NCI-H1930 (cell line): ENCODE measurements around the gene ANKDD1B.
A peak's percentile ranks its signal among the peaks of the same experiment; 100 is the strongest.

Experiments used
- DNase-seq, 2 experiments: peaks; one replicate each; lab custom pipeline; 2025; lab: John Stamatoyannopoulos, UW

The ANKDD1B gene

DNA sequence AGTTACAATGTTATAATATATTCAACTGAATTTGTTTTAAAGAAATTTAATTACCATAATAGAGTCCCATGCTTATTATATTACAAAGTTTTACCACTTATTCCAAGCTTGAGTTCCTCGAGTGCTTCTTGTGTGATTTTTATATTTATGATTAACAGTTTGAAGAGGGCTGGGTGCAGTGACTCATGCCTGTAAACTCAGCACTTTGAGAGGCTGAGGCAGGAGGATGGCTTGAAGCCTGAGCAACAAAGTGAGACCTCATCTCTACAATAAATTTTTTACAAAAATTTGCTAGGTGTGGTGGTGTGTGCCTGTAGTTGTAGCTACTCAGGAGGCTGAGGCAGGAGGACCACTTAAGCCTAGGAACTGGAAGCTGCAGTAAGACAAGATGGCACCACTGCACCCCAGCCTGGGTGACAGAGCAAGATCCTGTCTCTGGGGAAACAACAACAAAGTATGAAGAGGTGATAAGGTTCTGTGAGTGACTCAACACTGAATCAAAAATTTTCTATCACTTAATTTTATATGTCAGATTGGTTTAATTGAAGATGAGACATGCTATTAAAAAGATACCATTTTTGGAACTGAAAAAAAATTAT is 96.8 kb downstream of the ANKDD1B start:
- no peak for DNase-seq

DNA sequence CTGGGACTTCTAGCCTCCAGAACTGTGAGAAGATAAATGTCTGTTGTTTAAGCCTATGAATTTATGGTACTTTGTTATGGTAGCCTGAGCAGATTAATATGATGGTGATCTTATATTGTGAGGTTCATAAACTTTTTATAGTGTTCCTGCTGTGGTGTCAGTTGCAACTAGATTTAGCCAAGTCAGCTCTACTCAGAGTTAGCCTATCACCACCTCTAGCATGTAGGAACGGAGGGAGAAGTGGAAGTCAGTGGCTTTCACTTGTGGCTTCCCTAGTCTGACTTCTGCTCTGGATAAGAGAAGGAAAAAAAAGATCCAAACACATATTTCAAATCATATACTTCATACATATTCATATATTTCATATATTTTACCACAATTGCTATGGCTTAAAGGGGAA is 99.4 kb downstream of the ANKDD1B start:
- DNase-seq: no peak

DNA sequence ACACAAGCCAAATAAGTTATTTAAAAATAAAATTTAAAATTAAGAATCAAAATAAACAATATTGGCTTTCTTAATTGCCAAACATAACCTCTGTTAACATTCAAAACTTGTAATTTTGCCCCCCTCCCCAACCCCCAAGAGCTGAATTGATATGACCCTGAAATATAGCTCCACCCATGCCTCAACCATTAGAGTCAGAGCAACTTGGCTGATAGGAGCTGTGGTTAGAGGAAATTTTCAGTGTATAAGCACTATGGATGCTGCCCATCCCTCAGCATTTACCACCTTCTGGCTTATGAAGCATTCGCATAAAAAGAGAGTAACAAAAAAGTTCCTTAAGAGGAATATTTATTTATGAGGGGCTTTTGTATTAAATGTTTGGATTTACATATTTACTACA is 99.9 kb downstream of the ANKDD1B start:
- DNase-seq: no peak

DNA sequence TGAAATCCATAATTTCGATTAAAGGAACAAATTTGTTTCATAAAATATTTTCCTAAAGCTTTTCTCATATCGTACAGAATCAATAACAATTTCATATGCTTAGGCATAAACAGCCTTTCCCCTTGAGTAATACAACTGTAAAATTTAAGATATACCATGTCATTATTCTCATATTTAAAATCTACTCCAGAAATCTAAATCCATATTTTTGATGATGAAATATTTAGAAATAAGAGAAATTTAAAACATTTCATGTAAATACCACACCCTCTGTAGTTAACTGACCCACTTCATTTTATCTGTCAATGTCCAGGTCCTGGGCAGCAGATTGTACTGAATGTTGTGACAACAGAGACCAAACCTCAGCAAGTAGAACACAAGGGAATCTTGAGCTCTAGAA is 100.8 kb downstream of the ANKDD1B start:
- no peak for DNase-seq

DNA sequence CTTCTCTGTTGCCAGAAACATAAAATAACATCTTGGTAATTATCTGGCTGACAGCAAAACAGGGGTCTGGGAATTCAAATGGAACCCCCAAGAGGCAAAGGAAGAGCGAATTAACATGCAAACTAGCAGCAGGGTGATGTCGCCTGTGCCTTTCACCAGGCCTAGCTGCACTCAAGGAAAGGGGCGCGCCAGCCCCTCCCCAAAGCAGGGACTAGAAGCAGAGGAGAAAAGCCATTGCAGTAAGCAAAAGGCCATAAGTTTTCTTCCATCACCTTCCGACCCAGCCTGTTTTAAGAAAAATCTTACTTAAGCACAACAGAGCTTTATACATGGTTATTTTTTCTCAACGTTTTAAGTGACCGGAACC is 105.4 kb downstream of the ANKDD1B start:
- DNase-seq: no peak

DNA sequence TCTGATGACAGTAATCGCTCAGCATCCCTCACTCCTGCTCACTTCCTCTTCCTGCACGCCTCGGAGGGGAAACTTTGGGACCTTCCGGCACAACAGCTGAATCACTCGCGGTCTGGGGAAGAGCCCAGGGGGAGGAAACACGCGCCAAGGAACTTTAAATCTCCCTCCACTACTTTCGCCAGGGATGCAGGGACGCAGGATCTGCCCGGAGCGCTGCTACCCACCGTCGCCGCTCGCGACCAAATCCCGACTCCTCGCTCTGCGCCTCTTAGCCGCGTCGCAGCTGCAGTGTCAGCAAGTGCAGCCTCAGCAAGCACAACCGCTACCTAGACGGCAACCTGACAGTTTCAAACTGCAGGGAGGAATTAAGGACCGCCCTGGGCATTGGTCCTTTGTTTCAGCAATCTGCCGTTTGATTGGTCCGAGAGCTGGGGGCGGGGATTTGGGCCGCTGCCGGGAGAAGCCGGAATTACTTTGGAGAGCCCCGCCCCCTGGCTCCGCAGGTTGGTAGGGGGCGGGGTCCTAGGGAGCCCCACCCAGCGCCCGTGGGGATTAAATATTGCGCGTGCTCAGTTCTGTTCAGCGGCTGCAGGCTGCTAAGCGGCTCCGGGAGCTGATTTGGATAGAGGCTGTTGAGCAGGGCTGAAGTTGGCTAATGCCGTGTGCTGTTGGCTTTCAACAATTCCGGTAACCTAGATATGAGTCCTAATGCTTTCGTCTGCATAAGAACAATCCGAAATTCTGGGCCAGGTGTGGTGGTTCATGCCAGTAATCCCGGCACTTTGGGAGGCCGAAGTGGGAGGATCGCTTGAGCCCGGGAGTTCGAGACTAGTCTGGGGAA is 106.0 kb downstream of the ANKDD1B start, which contains the start of gene POC5:
POC5 (minus strand) TSS at position 356 of the 841 bp plus-strand sequence. CDS start 4,500 bp downstream, outside the sequence.
- peak; percentile 90 to 91 for DNase-seq

DNA sequence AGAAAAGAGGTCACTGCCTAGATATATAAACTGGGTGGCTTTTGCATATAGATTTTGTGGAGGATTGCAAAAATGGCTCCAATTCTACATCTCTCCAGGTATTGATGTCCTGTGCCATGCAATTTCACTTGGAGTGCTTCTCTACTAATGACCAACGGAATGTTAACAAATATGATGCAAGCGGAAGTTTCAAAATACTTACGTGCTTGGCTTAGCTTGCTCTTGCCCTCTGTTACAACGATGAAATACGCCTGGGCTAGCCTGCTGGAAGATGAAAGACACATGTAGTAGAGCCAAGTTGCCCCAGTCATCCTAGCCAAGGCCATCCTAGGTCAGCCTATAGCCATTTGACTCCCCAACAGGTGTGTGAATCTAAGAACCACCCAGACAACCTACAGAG is 109.6 kb downstream of the ANKDD1B start:
- no peak for DNase-seq
